SU-DHL-6 (cell line): ENCODE results near the gene PLB1.

Source experiments
- H2AFZ ChIP-seq: fragments of 200-600 bp; sonication (generic); 2 replicates; pipeline ENCODE4 v1.6.1; 2014; ENCODE audit warnings: low read depth, mild to moderate bottlenecking, moderate library complexity, mixed read lengths, antibody characterized with exemption, low read length; ENCODE audit not compliant: severe bottlenecking
- H3F3A ChIP-seq: fragments of 200-600 bp; shearing (Covaris generic); 2 replicates; pipeline ENCODE4 v1.6.0; 2016; ENCODE audit warnings: antibody characterized with exemption, mild to moderate bottlenecking; ENCODE audit not compliant: insufficient read depth
- H3K27ac ChIP-seq: fragments of 200-600 bp; sonication (generic); 2 replicates; pipeline ENCODE4 v1.5.1; 2016; ENCODE audit warnings: low read depth, mild to moderate bottlenecking, low read length, moderate library complexity, mixed read lengths
- H3K27me3 ChIP-seq: fragments of 200-600 bp; sonication (generic), shearing (Covaris generic); 2 replicates; pipeline ENCODE4 v1.6.0; 2014; ENCODE audit warnings: mild to moderate bottlenecking, low read length
- H3K36me3 ChIP-seq: fragments of 200-600 bp; sonication (generic); 2 replicates; pipeline ENCODE4 v1.6.1; 2014; ENCODE audit warnings: mild to moderate bottlenecking, low read length, mixed read lengths
- H3K4me2 ChIP-seq: fragments of 300-600, 200-600 bp; shearing (Covaris generic), sonication (generic); 2 replicates; pipeline ENCODE4 v1.6.0; 2014; ENCODE audit warnings: low read length, low read depth, mild to moderate bottlenecking; ENCODE audit not compliant: poor library complexity, severe bottlenecking
- H3K4me3 ChIP-seq: fragments of 200-600 bp; sonication (generic); 2 replicates; pipeline ENCODE4 v1.5.1; 2014; ENCODE audit warnings: antibody characterized with exemption, low read length, mild to moderate bottlenecking, mixed read lengths; ENCODE audit not compliant: insufficient read depth, poor library complexity, severe bottlenecking
- H3K79me2 ChIP-seq: fragments of 200-600 bp; sonication (generic); 2 replicates; pipeline ENCODE4 v1.6.1; 2014; ENCODE audit warnings: mild to moderate bottlenecking, low read length, moderate library complexity; ENCODE audit not compliant: insufficient read depth
- H3K9ac ChIP-seq: fragments of 200-600 bp; sonication (generic); 2 replicates; pipeline ENCODE4 v1.7.0; 2014; ENCODE audit warnings: mild to moderate bottlenecking, low read length
- H3K9me2 ChIP-seq: fragments of 200-600 bp; sonication (generic); replicated peaks from 2 replicates; pipeline ENCODE4 v1.6.1; 2014; ENCODE audit warnings: low read length; ENCODE audit not compliant: insufficient read depth
- H3K9me3 ChIP-seq: fragments of 200-600 bp; sonication (generic); 2 replicates; pipeline ENCODE4 v1.6.1; 2014; ENCODE audit warnings: low read length, mixed read lengths; ENCODE audit not compliant: insufficient read depth
- H4K20me1 ChIP-seq: fragments of 200-600 bp; sonication (generic); 2 replicates; pipeline ENCODE4 v1.6.1; 2014; ENCODE audit warnings: low read depth, mild to moderate bottlenecking, antibody characterized with exemption, low read length, moderate library complexity, mixed read lengths
- CTCF ChIP-seq: fragments of 200-600 bp; sonication (generic); IDR thresholded peaks from one replicate; pipeline ENCODE4 v1.5.1; 2017; ENCODE audit warnings: antibody characterized with exemption, mild to moderate bottlenecking, low read length, moderate library complexity; ENCODE audit not compliant: insufficient read depth, poor library complexity, severe bottlenecking
- EZH2phosphoT487 ChIP-seq: fragments of 200-600 bp; sonication (generic), shearing (Covaris generic); conservative IDR thresholded peaks from 2 replicates; pipeline ENCODE4 v1.6.1; 2018; ENCODE audit warnings: mild to moderate bottlenecking, antibody characterized with exemption, low read length, moderate library complexity, mixed read lengths

PLB1 gene

DNA sequence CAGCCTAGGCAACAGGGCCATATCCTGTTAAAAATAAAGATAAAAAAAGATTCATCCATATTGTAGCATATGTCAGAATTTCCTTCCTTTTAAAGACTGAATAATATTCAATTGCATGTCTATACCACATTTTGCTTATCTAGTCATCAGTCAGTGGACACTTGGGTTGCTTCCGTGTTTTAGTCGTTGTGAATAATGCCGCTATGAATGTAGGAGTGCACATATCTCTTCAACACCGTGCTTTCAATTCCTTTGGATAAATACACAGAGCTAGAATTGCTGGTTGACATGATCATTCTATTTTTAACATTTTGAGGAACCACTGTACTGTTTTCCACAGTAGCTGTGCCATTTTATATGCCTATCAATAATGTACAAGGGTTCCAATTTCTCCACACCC, 14.0 kb upstream of the PLB1 start:
- Histone ChIP-seq H3K36me3 (no peaks in the 10 kb centered on the region), H3K9ac (no peak overlapping the region), H3F3A (no peaks in the 10 kb centered on the region), H3K9me2 (no peaks in the 10 kb centered on the region), H3K27ac (no peak overlapping the region), H2AFZ (no peak overlapping the region), H4K20me1 (no peaks in the 10 kb centered on the region), H3K4me3 (no peak overlapping the region), H3K4me2 (no peak overlapping the region), H3K27me3 (no peaks in the 10 kb centered on the region), H3K9me3 (no peaks in the 10 kb centered on the region), H3K79me2 (no peaks in the 10 kb centered on the region)
- TF ChIP-seq EZH2phosphoT487 (no peak), CTCF (no peak)

GRCh38 chr2:28484835-28485234, 11.0 kb upstream of the PLB1 start:
- H2AFZ ChIP-seq: no peak overlapping the region

DNA sequence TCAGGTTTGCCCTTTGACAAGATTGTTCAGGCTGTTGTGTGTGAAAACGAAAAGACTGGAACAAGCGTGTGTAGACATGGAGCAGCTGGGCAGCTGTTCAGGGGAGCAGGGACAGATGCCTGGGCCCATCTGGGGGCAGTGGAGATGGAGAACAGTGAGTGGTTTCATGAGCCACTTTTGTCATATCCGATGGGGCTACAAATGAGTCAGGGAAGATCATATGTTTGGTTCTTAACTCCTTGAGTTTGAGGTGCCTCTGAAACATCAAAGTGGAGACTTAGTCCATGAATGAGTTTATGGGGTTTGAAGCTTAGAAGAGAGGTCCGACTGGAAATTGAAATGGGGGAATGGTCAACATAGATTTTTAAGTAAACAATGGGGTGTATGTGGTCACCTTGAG, 9.3 kb upstream of the PLB1 start:
- Histone ChIP-seq H2AFZ (no peak overlapping the region), H3K27ac (no peak overlapping the region), H3K9me2 (no peaks in the 10 kb centered on the region), H3F3A (no peaks in the 10 kb centered on the region), H3K36me3 (no peaks in the 10 kb centered on the region), H3K27me3 (no peaks in the 10 kb centered on the region), H4K20me1 (no peaks in the 10 kb centered on the region), H3K4me2 (no peak overlapping the region), H3K9ac (no peak overlapping the region), H3K4me3 (no peak overlapping the region), H3K9me3 (no peaks in the 10 kb centered on the region), H3K79me2 (no peaks in the 10 kb centered on the region)
- TF ChIP-seq EZH2phosphoT487 (no peak), CTCF (no peak)

More at GRCh38 chr2:28484835-28485234, 11.0 kb upstream of the PLB1 start:
- Histone ChIP-seq H3K4me2 (no peak overlapping the region), H3F3A (no peaks in the 10 kb centered on the region), H3K27me3 (no peaks in the 10 kb centered on the region), H3K4me3 (no peak overlapping the region), H3K9me3 (no peaks in the 10 kb centered on the region), H3K79me2 (no peaks in the 10 kb centered on the region), H3K9me2 (no peaks in the 10 kb centered on the region), H3K9ac (no peak overlapping the region), H3K36me3 (no peaks in the 10 kb centered on the region), H4K20me1 (no peaks in the 10 kb centered on the region), H3K27ac (no peak overlapping the region)
- no peak for TF ChIP-seq EZH2phosphoT487
- no peak for TF ChIP-seq CTCF
